Large intestine (tissue), 3 donors: ENCODE measurements around the gene NFIB. TPM values are rescaled to one million over a fixed set of nuclear protein-coding genes. Genes with fewer than 3 reads are reported as not detected.

Source experiments
- DNase-seq, 2 donors: peaks; one replicate each; pipeline versions ENCODE4 v3.0.0 to v3.0.0-alpha.2; 2013
- H3K27ac ChIP-seq: one replicate; pipeline ENCODE4 v1.5.1; 2013; ENCODE audit warnings: low read length
- H3K27me3 ChIP-seq: 2 replicates; pipeline ENCODE4 v1.6.1; 2013; ENCODE audit warnings: low read length; ENCODE audit not compliant: control insufficient read depth, insufficient read depth
- H3K36me3 ChIP-seq: 2 replicates; pipeline ENCODE4 v1.6.1; 2013; ENCODE audit warnings: low read length; ENCODE audit not compliant: control insufficient read depth, insufficient read depth
- H3K4me1 ChIP-seq: one replicate; pipeline ENCODE4 v1.6.1; 2013; ENCODE audit warnings: low read length; ENCODE audit not compliant: control insufficient read depth, insufficient read depth
- H3K4me3 ChIP-seq: one replicate; pipeline ENCODE4 v1.5.1; 2013; ENCODE audit warnings: low read length
- H3K9me3 ChIP-seq: one replicate; pipeline ENCODE4 v1.6.1; 2013; ENCODE audit warnings: mild to moderate bottlenecking, low read depth, low read length, moderate library complexity; ENCODE audit not compliant: control insufficient read depth
- WGBS: methylation state at CpG from one replicate; pipeline ENCODE4 v1.1.5; 2013; ENCODE audit warnings: low lambda C conversion rate; ENCODE audit not compliant: insufficient coverage; 5-methylcytosine and 5-hydroxymethylcytosine counted together
- polyA plus RNA-seq: library from polyadenylated mRNA; unstranded; fragments of 120-200 nt; gene quantifications from one replicate; pipeline ENCODE4 v1.2.1, GENCODE V29; 2013

Gene NFIB
- polyA plus RNA-seq, 1 donor: 16.6 TPM

GRCh38 chr9:14336244-14336643 is 22.3 kb upstream of the NFIB start:
- no peak for DNase-seq
- H3K27ac ChIP-seq: no peak overlapping the region
- no peaks in the 10 kb centered on the region for H3K9me3 ChIP-seq
- H3K36me3 ChIP-seq: no peaks in the 10 kb centered on the region
- peaks cover 26% of the 10 kb centered on the region for H3K27me3 ChIP-seq
- H3K4me1 ChIP-seq: no peaks in the 10 kb centered on the region
- H3K4me3 ChIP-seq: no peak overlapping the region
- WGBS: 100% methylated on average over 1 of the region's 1 CpG

- Histone ChIP-seq H3K36me3 (no peaks in the 10 kb centered on the region), H3K4me1 (no peaks in the 10 kb centered on the region), H3K27me3 (peaks cover 13% of the 10 kb centered on the region), H3K9me3 (no peaks in the 10 kb centered on the region), H3K4me3 (no peak overlapping the region), H3K27ac (no peak overlapping the region)
- no peak for DNase-seq
- no CpG with 5 or more reads among the region's 3 CpGs for WGBS
These were observed 17.2 kb upstream of the NFIB start for GRCh38 chr9:14331120-14331519.

- Histone ChIP-seq H3K4me1 (no peaks in the 10 kb centered on the region), H3K27ac (no peak overlapping the region), H3K4me3 (no peak overlapping the region), H3K27me3 (peaks cover 21% of the 10 kb centered on the region), H3K36me3 (no peaks in the 10 kb centered on the region), H3K9me3 (no peaks in the 10 kb centered on the region)
- 82% methylated on average over 2 of the region's 4 CpGs for WGBS
- DNase-seq: no peak
These were observed 13.1 kb upstream of the NFIB start for GRCh38 chr9:14327036-14327435.

- DNase-seq: no peak
- Histone ChIP-seq H3K27ac (no peak overlapping the region), H3K36me3 (no peaks in the 10 kb centered on the region), H3K27me3 (peaks cover 24% of the 10 kb centered on the region), H3K4me3 (no peak overlapping the region), H3K4me1 (no peaks in the 10 kb centered on the region), H3K9me3 (no peaks in the 10 kb centered on the region)
- 40% methylated on average over 1 of the region's 3 CpGs for WGBS
These were observed 12.4 kb upstream of the NFIB start for GRCh38 chr9:14326264-14326826.

- H3K36me3 ChIP-seq: no peaks in the 10 kb centered on the region
- H3K4me1 ChIP-seq: peaks cover 2% of the 10 kb centered on the region
- DNase-seq: no peak
- no peak overlapping the region for H3K4me3 ChIP-seq
- no peak overlapping the region for H3K27ac ChIP-seq
- peaks cover 34% of the 10 kb centered on the region for H3K27me3 ChIP-seq
- no peaks in the 10 kb centered on the region for H3K9me3 ChIP-seq
These were observed 11.2 kb upstream of the NFIB start for GRCh38 chr9:14325147-14325546.

GRCh38 chr9:14323985-14324650 is 10.2 kb upstream of the NFIB start:
- no peaks in the 10 kb centered on the region for H3K36me3 ChIP-seq
- no peak for DNase-seq
- H3K4me1 ChIP-seq: peaks cover 2% of the 10 kb centered on the region
- WGBS: no CpG with 5 or more reads among the region's 2 CpGs
- peaks cover 37% of the 10 kb centered on the region for H3K27me3 ChIP-seq
- H3K4me3 ChIP-seq: no peak overlapping the region
- no peak overlapping the region for H3K27ac ChIP-seq
- H3K9me3 ChIP-seq: no peaks in the 10 kb centered on the region

GRCh38 chr9:14323083-14323971 is 9.4 kb upstream of the NFIB start:
- WGBS: 12% methylated on average over 7 of the region's 17 CpGs
- Histone ChIP-seq H3K36me3 (no peaks in the 10 kb centered on the region), H3K27ac (peak overlapping the region; percentile 65), H3K4me3 (peak overlapping the region; percentile 64), H3K27me3 (peaks cover 41% of the 10 kb centered on the region), H3K9me3 (no peaks in the 10 kb centered on the region), H3K4me1 (peaks cover 2% of the 10 kb centered on the region)
- no peak for DNase-seq

- H3K4me1 ChIP-seq: peaks cover 2% of the 10 kb centered on the region
- DNase-seq: peak; percentile 91 to 96
- peak overlapping the region; percentile 65 for H3K27ac ChIP-seq
These were observed 8.5 kb upstream of the NFIB start for GRCh38 chr9:14322211-14323082.

GRCh38 chr9:14321517-14322130 is 7.7 kb upstream of the NFIB start:
- peak overlapping the region; percentile 38 for H3K27ac ChIP-seq
- no peaks in the 10 kb centered on the region for H3K36me3 ChIP-seq
- no peak for DNase-seq
- peak overlapping the region; percentile 51 for H3K4me3 ChIP-seq
- no peaks in the 10 kb centered on the region for H3K9me3 ChIP-seq
- 20% methylated on average over 1 of the region's 9 CpGs for WGBS
- peaks cover 2% of the 10 kb centered on the region for H3K4me1 ChIP-seq
- H3K27me3 ChIP-seq: peaks cover 47% of the 10 kb centered on the region

More at GRCh38 chr9:14322211-14323082, 8.5 kb upstream of the NFIB start:
- no peaks in the 10 kb centered on the region for H3K9me3 ChIP-seq
- peak overlapping the region; percentile 64 for H3K4me3 ChIP-seq
- H3K36me3 ChIP-seq: no peaks in the 10 kb centered on the region
- WGBS: no CpG with 5 or more reads among the region's 98 CpGs
- peaks cover 42% of the 10 kb centered on the region for H3K27me3 ChIP-seq
